Amniotic stem cell (primary cell): ENCODE data around the gene KIF5C.
"Not testable (repeated sequence)": the region's sequence is repeated elsewhere in the genome, so short reads cannot be mapped to it uniquely, and the experiment has no call there.

ENCODE experiments used
- DNase-seq: peaks from one replicate; lab custom pipeline; 2025; lab: John Stamatoyannopoulos, UW

The KIF5C gene

GRCh38 chr2:148874868-148875341 is at the start of gene KIF5C:
Gene KIF5C, plus strand, starts transcription at chr2:148875227. Its CDS starts 391 bp downstream, at chr2:148875618.
- DNase-seq, result peak; percentile 49

GRCh38 chr2:148826791-148827190 is 48.2 kb upstream of the KIF5C start:
- no peak for DNase-seq

GRCh38 chr2:148828941-148829340 is 46.1 kb upstream of the KIF5C start:
- no peak for DNase-seq

- DNase-seq, result no peak
These were observed 45.4 kb upstream of the KIF5C start for GRCh38 chr2:148829618-148830017.

- DNase-seq, result no peak
These were observed 42.4 kb upstream of the KIF5C start for GRCh38 chr2:148832637-148833036.

- no peak for DNase-seq
These were observed 33.0 kb upstream of the KIF5C start for GRCh38 chr2:148842050-148842449.

GRCh38 chr2:148848146-148848545 is 26.9 kb upstream of the KIF5C start:
- no peak for DNase-seq

- DNase-seq, result no peak
These were observed 21.6 kb upstream of the KIF5C start for GRCh38 chr2:148853458-148853857.

- no peak for DNase-seq
These were observed 15.0 kb upstream of the KIF5C start for GRCh38 chr2:148860037-148860436.

- no peak for DNase-seq
These were observed 13.7 kb upstream of the KIF5C start for GRCh38 chr2:148861367-148861766.

GRCh38 chr2:148862478-148862877 is 12.5 kb upstream of the KIF5C start:
- not testable (repeated sequence) for DNase-seq

- DNase-seq, result no peak
These were observed 9.5 kb upstream of the KIF5C start for GRCh38 chr2:148865512-148865911.

- DNase-seq, result no peak
These were observed 8.9 kb upstream of the KIF5C start for GRCh38 chr2:148866091-148866490.

GRCh38 chr2:148867079-148867769 is 7.8 kb upstream of the KIF5C start:
- DNase-seq, result no peak

- DNase-seq, result no peak
These were observed 492 bp downstream of the KIF5C start for GRCh38 chr2:148875387-148876051.

GRCh38 chr2:148876202-148876594 is 1.2 kb downstream of the KIF5C start:
- DNase-seq, result no peak

- DNase-seq, result no peak
These were observed 1.8 kb downstream of the KIF5C start for GRCh38 chr2:148876595-148877402.

- DNase-seq, result no peak
These were observed 2.3 kb downstream of the KIF5C start for GRCh38 chr2:148877403-148877740.

- DNase-seq, result no peak
These were observed 5.6 kb downstream of the KIF5C start for GRCh38 chr2:148880636-148881035.

GRCh38 chr2:148882051-148882450 is 7.0 kb downstream of the KIF5C start:
- DNase-seq, result no peak

- no peak for DNase-seq
These were observed 10.2 kb downstream of the KIF5C start for GRCh38 chr2:148885209-148885608.

GRCh38 chr2:148885988-148886387 is 11.0 kb downstream of the KIF5C start:
- DNase-seq, result no peak
